K562 (cell line): ENCODE measurements around the gene DNAAF3. TPM values are rescaled to one million over a fixed set of nuclear protein-coding genes. Genes with fewer than 3 reads are reported as not detected.

ENCODE experiments used
- CTBP1 ChIP-seq: fragments of 450-650 bp; IDR thresholded peaks from 2 replicates; pipeline ENCODE4 v1.6.1; 2016; ENCODE audit warnings: borderline replicate concordance
- DMBX1 ChIP-seq: fragments of 250-450 bp; sonication (Bioruptor Pico); IDR thresholded peaks from 2 replicates; pipeline ENCODE4 v1.8.0; 2022; ENCODE audit warnings: inconsistent platforms, mild to moderate bottlenecking, moderate library complexity, borderline replicate concordance
- ESRRA ChIP-seq: fragments of 450-650 bp; IDR thresholded peaks from 2 replicates; pipeline ENCODE4 v1.6.1; 2014; ENCODE audit warnings: low read depth, mild to moderate bottlenecking, moderate library complexity, borderline replicate concordance
- NR2C1 ChIP-seq, 2 experiments: fragments of 450-650 bp; IDR thresholded peaks; 2 replicates each; pipeline ENCODE4 v1.6.1; 2017; ENCODE audit warnings: mild to moderate bottlenecking in 2 of 2, antibody characterized with exemption in 1 of 2, inconsistent platforms in 1 of 2, missing compliant biosample characterization in 1 of 2, missing genetic modification characterization in 1 of 2
- POU5F1 ChIP-seq: fragments of 150-350 bp; IDR thresholded peaks from 2 replicates; pipeline ENCODE4 v1.6.1; 2014; ENCODE audit warnings: borderline replicate concordance, low read length, low read depth, mild to moderate bottlenecking; ENCODE audit not compliant: partially characterized antibody
- PYGO2 ChIP-seq: fragments of 450-650 bp; IDR thresholded peaks from 2 replicates; pipeline ENCODE4 v1.6.1; 2016; ENCODE audit warnings: mild to moderate bottlenecking, missing genetic modification characterization, moderate library complexity, missing compliant biosample characterization
- SMAD4 ChIP-seq: fragments of 250-450 bp; sonication (Bioruptor Pico); conservative IDR thresholded peaks from 2 replicates; pipeline ENCODE4 v1.8.0; 2021; ENCODE audit warnings: inconsistent platforms, mild to moderate bottlenecking, moderate library complexity
- SRSF9 ChIP-seq: fragments of 200-400 bp; formaldehyde crosslinking; IDR thresholded peaks from 2 replicates; pipeline ENCODE4 v1.6.1; 2017; ENCODE audit warnings: low read depth, low read length, borderline replicate concordance
- STAG1 ChIP-seq: sonication (generic); formaldehyde crosslinking; IDR thresholded peaks from 2 replicates; pipeline ENCODE4 v1.5.0; 2020; ENCODE audit warnings: missing genetic modification reagents, borderline replicate concordance
- STAT5B ChIP-seq: fragments of 250-450 bp; sonication (Bioruptor Pico); IDR thresholded peaks from 2 replicates; pipeline ENCODE4 v1.8.0; 2021; ENCODE audit warnings: mild to moderate bottlenecking, inconsistent platforms
- ZNF174 ChIP-seq: fragments of 250-450 bp; sonication (Bioruptor Pico); IDR thresholded peaks from 2 replicates; pipeline ENCODE4 v1.4.0; 2020; ENCODE audit warnings: mild to moderate bottlenecking
- ZNF408 ChIP-seq: fragments of 250-450 bp; sonication (Bioruptor Pico); IDR thresholded peaks from 2 replicates; pipeline ENCODE4 v1.4.0; 2020; ENCODE audit warnings: low read depth, mild to moderate bottlenecking, moderate library complexity
- ZNF57 ChIP-seq: fragments of 450-650 bp; formaldehyde crosslinking; IDR thresholded peaks from 2 replicates; pipeline ENCODE4 v1.4.0; 2020; ENCODE audit warnings: mild to moderate bottlenecking, moderate library complexity
- ZNF695 ChIP-seq: fragments of 450-650 bp; formaldehyde crosslinking; IDR thresholded peaks from 2 replicates; pipeline ENCODE4 v1.4.0; 2020; ENCODE audit warnings: mild to moderate bottlenecking, moderate library complexity
- ZNF717 ChIP-seq: fragments of 250-450 bp; sonication (Bioruptor Pico); IDR thresholded peaks from 2 replicates; pipeline ENCODE4 v1.5.0; 2021
- polyA plus RNA-seq, 8 experiments: library from polyadenylated mRNA; depleted of rRNA in 4 of 8; stranded (reverse) in 5 of 8; unstranded in 3 of 8; fragments of >200 nt; fragmentation: Nextera tagmentation in 2 of 8; fragmentation: Illumina TruSeq in 1 of 8; extraction: Ambion mirVana in 2 of 8; extraction: Trizol in 1 of 8; gene quantifications; 2 replicates each; pipeline versions ENCODE4 v1.2.1 to v1.2.3, GENCODE V29; 2011 to 2014; ENCODE audit warnings: inconsistent platforms in 1 of 8, missing spikeins in 1 of 8
- total RNA-seq, 7 experiments: library from RNA; depleted of rRNA in 6 of 7; stranded (reverse); fragments of >200 nt in 6 of 7; fragmentation: Illumina TruSeq in 2 of 7; extraction: Trizol in 2 of 7; gene quantifications; 2 replicates each; pipeline versions ENCODE4 v1.2.1 to v1.2.3, GENCODE V29; 2011 to 2021; ENCODE audit warnings: low replicate concordance in 1 of 7
- TF ChIP-seq, protein P1 (sequence below), 2 experiments: IDR thresholded peaks in 1 of 2; conservative IDR thresholded peaks in 1 of 2; 2 replicates each; pipeline ENCODE4 v1.6.1; 2016; ENCODE audit warnings: low read depth in 2 of 2, mild to moderate bottlenecking in 1 of 2, missing compliant biosample characterization in 1 of 2, missing genetic modification characterization in 1 of 2, moderate library complexity in 1 of 2
- TF ChIP-seq, protein P2 (sequence below): sonication (generic); formaldehyde crosslinking; IDR thresholded peaks from 2 replicates; pipeline ENCODE4 v1.4.0; 2020; ENCODE audit warnings: mild to moderate bottlenecking, missing genetic modification reagents
- TF ChIP-seq, protein P3 (sequence below): fragments of 450-650 bp; IDR thresholded peaks from 2 replicates; pipeline ENCODE4 v1.6.1; 2016
- TF ChIP-seq, protein P4 (sequence below): sonication (generic); formaldehyde crosslinking; IDR thresholded peaks from 2 replicates; pipeline ENCODE4 v1.8.0; 2022; ENCODE audit warnings: mild to moderate bottlenecking, missing genetic modification reagents

Gene DNAAF3
- total and polyA plus RNA-seq, 9 of the 15 experiments (the other 6 are each of a cell fraction or from before 2014, with no cell fraction given), result 21.6 to 61.5 (median 43.0) TPM

DNA sequence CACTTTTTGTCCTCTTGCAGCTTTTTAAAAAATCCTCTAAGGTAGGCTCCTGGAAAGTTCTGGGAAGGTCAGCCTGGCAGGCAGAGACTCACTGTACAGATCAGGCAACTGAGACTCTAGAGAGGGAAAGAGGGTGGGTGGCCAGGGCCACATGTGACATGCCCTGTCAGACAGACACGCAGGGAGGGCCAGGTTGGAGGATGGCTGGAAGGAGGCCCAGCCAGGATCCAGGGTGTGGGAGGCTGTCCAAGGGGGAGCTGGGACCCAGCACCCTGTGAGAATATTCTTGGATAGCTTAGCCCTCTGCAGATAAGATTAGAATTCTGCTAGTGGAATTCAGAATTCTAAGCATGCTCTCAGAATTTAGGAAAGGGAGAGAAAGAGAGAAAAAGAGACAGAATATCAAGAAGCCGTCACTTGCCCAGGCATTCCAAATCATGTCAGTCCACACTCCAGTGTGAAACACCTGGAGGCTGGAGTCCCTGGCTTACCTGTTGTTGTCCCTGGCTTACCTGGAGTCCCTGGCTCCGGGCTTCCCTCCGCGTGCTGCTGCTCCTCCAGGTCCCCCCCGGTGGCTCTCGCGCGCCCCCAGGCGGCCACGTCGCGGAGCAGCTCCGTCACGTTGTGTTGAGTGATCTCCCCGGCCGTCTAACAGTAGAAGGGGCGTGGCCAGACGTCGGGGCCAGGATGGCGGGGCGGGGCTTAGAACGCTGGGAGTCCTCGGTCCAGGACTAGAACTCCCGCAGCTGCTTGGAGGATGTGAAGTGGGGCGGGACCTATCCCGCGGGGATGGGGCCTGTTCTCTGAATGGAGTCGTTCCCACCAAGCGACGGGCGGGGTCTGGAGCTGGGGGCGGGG, 6.1 kb downstream of the DNAAF3 start (continued):
- TF ChIP-seq, protein P1, sequence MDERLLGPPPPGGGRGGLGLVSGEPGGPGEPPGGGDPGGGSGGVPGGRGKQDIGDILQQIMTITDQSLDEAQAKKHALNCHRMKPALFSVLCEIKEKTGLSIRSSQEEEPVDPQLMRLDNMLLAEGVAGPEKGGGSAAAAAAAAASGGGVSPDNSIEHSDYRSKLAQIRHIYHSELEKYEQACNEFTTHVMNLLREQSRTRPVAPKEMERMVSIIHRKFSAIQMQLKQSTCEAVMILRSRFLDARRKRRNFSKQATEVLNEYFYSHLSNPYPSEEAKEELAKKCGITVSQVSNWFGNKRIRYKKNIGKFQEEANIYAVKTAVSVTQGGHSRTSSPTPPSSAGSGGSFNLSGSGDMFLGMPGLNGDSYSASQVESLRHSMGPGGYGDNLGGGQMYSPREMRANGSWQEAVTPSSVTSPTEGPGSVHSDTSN (CRISPR knock-in tag; IDR thresholded peaks at IDR 0.05; ENCODE audit: low read depth), result peak; percentile 72
- TF ChIP-seq, protein P1 (tag; conservative IDR thresholded peaks at IDR 0.05; ENCODE audit: low read depth), result peak; percentile 91
- TF ChIP-seq, protein P2, sequence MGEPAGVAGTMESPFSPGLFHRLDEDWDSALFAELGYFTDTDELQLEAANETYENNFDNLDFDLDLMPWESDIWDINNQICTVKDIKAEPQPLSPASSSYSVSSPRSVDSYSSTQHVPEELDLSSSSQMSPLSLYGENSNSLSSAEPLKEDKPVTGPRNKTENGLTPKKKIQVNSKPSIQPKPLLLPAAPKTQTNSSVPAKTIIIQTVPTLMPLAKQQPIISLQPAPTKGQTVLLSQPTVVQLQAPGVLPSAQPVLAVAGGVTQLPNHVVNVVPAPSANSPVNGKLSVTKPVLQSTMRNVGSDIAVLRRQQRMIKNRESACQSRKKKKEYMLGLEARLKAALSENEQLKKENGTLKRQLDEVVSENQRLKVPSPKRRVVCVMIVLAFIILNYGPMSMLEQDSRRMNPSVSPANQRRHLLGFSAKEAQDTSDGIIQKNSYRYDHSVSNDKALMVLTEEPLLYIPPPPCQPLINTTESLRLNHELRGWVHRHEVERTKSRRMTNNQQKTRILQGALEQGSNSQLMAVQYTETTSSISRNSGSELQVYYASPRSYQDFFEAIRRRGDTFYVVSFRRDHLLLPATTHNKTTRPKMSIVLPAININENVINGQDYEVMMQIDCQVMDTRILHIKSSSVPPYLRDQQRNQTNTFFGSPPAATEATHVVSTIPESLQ (CRISPR knock-in tag), result no peak
- TF ChIP-seq ZNF695, result no peak
- TF ChIP-seq ZNF174 (CRISPR knock-in tag), result no peak
- TF ChIP-seq ZNF408 (CRISPR knock-in tag), result no peak
- TF ChIP-seq STAT5B, result no peak
- no peak for TF ChIP-seq PYGO2 (tag)
- TF ChIP-seq, protein P3, sequence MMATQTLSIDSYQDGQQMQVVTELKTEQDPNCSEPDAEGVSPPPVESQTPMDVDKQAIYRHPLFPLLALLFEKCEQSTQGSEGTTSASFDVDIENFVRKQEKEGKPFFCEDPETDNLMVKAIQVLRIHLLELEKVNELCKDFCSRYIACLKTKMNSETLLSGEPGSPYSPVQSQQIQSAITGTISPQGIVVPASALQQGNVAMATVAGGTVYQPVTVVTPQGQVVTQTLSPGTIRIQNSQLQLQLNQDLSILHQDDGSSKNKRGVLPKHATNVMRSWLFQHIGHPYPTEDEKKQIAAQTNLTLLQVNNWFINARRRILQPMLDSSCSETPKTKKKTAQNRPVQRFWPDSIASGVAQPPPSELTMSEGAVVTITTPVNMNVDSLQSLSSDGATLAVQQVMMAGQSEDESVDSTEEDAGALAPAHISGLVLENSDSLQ, result peak; percentile 79
- TF ChIP-seq SRSF9, result no peak
- 0 out of 2 replicates have a peak, but pooled peaks have one; percentile 37 for TF ChIP-seq ESRRA
- TF ChIP-seq NR2C1 (IDR thresholded peaks at IDR 0.05), result no peak
- no peak for TF ChIP-seq NR2C1 (tag; IDR thresholded peaks at IDR 0.05)
- no peak for TF ChIP-seq ZNF717 (CRISPR knock-in tag)
- peak; percentile 95 for TF ChIP-seq CTBP1
- TF ChIP-seq ZNF57, result no peak
- TF ChIP-seq, protein P4, sequence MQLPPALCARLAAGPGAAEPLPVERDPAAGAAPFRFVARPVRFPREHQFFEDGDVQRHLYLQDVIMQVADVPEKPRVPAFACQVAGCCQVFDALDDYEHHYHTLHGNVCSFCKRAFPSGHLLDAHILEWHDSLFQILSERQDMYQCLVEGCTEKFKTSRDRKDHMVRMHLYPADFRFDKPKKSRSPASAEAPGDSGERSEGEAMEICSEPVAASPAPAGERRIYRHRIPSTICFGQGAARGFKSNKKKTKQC (CRISPR knock-in tag), result no peak
- TF ChIP-seq DMBX1 (CRISPR knock-in tag), result no peak
- peak; percentile 83 for TF ChIP-seq SMAD4
- TF ChIP-seq POU5F1, result no peak
- TF ChIP-seq STAG1 (CRISPR knock-in tag), result peak; percentile 46; the same call in 1 of the 2 replicates
